WTC11 (cell line): ENCODE results near the gene SH3D19.

Experiments used
- NFATC4 ChIP-seq: fragments of 250-450 bp; sonication (Bioruptor Pico); IDR thresholded peaks from 2 replicates; pipeline ENCODE4 v1.9.0; 2021; ENCODE audit warnings: mild to moderate bottlenecking
- NR2C2 ChIP-seq: sonication (generic); formaldehyde crosslinking; IDR thresholded peaks from 2 replicates; pipeline ENCODE4 v1.8.0; 2022; ENCODE audit warnings: mild to moderate bottlenecking, missing genetic modification reagents
- NR3C1 ChIP-seq: sonication (generic); formaldehyde crosslinking; conservative IDR thresholded peaks from 2 replicates; pipeline ENCODE4 v1.8.1; 2023; ENCODE audit warnings: low read depth, mild to moderate bottlenecking, missing genetic modification reagents
- RELA ChIP-seq: sonication (generic); formaldehyde crosslinking; IDR thresholded peaks from 2 replicates; pipeline ENCODE4 v1.8.1; 2022; ENCODE audit warnings: missing genetic modification reagents, mild to moderate bottlenecking, borderline replicate concordance
- TEAD1 ChIP-seq: sonication (generic); formaldehyde crosslinking; IDR thresholded peaks from 2 replicates; pipeline ENCODE4 v1.8.0; 2022; ENCODE audit warnings: mild to moderate bottlenecking, missing genetic modification reagents
- TF ChIP-seq, protein P1 (sequence below): sonication (generic); formaldehyde crosslinking; IDR thresholded peaks from 2 replicates; pipeline ENCODE4 v1.8.0; 2022; ENCODE audit warnings: mild to moderate bottlenecking, missing genetic modification reagents
- TF ChIP-seq, protein P2 (sequence below): fragments of 200-600 bp; IDR thresholded peaks from 2 replicates; pipeline ENCODE4 v1.8.0; 2022; ENCODE audit warnings: antibody characterized with exemption
- TF ChIP-seq, protein P3 (sequence below): sonication (generic); formaldehyde crosslinking; IDR thresholded peaks from 2 replicates; pipeline ENCODE4 v1.8.1; 2023; ENCODE audit warnings: mild to moderate bottlenecking, moderate library complexity, missing genetic modification reagents
- TF ChIP-seq, protein P4 (sequence below): sonication (generic); formaldehyde crosslinking; IDR thresholded peaks from 2 replicates; pipeline ENCODE4 v1.8.0; 2023; ENCODE audit warnings: missing genetic modification reagents, mild to moderate bottlenecking, borderline replicate concordance
- TF ChIP-seq, protein P5 (sequence below): sonication (generic); formaldehyde crosslinking; IDR thresholded peaks from 2 replicates; pipeline ENCODE4 v1.8.0; 2023; ENCODE audit warnings: missing genetic modification reagents
- TF ChIP-seq, protein P6 (sequence below): sonication (generic); formaldehyde crosslinking; IDR thresholded peaks from 2 replicates; pipeline ENCODE4 v1.8.1; 2022; ENCODE audit warnings: missing genetic modification reagents, borderline replicate concordance

DNA sequence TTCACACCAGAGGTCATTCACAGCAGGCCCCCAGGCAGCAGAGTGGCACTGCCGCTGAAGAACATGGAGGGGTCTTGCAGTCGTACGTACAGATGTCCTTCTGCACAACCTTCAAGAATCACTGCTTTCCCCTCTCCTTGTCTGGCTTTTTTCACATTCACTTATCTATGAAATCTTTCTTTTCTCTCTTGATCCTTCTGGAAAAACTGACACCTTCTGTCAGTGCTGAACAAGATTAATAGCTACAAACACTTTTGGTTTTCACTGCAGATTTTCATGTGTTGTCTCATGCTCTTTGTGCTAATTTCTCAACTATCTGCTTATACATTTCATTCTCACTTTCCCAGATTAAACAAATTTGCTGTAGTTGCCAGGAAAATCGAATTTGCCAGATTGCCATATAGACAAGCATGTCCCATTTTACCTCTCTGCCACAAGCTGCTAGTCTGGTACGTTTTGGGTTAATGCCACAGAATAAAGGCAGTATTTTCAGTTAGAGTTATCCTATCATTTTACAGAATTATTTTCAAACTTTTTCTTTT lies 142.9 kb downstream of the SH3D19 start:
- TF ChIP-seq RELA (CRISPR knock-in tag) (no peak), NFATC4 (CRISPR knock-in tag) (no peak), NR3C1 (no peak), NR2C2 (CRISPR knock-in tag) (no peak), TEAD1 (no peak)
- TF ChIP-seq, protein P1, sequence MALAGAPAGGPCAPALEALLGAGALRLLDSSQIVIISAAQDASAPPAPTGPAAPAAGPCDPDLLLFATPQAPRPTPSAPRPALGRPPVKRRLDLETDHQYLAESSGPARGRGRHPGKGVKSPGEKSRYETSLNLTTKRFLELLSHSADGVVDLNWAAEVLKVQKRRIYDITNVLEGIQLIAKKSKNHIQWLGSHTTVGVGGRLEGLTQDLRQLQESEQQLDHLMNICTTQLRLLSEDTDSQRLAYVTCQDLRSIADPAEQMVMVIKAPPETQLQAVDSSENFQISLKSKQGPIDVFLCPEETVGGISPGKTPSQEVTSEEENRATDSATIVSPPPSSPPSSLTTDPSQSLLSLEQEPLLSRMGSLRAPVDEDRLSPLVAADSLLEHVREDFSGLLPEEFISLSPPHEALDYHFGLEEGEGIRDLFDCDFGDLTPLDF (CRISPR knock-in tag) = no peak
- TF ChIP-seq, protein P2, sequence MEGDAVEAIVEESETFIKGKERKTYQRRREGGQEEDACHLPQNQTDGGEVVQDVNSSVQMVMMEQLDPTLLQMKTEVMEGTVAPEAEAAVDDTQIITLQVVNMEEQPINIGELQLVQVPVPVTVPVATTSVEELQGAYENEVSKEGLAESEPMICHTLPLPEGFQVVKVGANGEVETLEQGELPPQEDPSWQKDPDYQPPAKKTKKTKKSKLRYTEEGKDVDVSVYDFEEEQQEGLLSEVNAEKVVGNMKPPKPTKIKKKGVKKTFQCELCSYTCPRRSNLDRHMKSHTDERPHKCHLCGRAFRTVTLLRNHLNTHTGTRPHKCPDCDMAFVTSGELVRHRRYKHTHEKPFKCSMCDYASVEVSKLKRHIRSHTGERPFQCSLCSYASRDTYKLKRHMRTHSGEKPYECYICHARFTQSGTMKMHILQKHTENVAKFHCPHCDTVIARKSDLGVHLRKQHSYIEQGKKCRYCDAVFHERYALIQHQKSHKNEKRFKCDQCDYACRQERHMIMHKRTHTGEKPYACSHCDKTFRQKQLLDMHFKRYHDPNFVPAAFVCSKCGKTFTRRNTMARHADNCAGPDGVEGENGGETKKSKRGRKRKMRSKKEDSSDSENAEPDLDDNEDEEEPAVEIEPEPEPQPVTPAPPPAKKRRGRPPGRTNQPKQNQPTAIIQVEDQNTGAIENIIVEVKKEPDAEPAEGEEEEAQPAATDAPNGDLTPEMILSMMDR = no peak
- TF ChIP-seq, protein P3, sequence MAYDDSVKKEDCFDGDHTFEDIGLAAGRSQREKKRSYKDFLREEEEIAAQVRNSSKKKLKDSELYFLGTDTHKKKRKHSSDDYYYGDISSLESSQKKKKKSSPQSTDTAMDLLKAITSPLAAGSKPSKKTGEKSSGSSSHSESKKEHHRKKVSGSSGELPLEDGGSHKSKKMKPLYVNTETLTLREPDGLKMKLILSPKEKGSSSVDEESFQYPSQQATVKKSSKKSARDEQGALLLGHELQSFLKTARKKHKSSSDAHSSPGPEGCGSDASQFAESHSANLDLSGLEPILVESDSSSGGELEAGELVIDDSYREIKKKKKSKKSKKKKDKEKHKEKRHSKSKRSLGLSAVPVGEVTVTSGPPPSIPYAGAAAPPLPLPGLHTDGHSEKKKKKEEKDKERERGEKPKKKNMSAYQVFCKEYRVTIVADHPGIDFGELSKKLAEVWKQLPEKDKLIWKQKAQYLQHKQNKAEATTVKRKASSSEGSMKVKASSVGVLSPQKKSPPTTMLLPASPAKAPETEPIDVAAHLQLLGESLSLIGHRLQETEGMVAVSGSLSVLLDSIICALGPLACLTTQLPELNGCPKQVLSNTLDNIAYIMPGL (CRISPR knock-in tag) = no peak
- TF ChIP-seq, protein P4, sequence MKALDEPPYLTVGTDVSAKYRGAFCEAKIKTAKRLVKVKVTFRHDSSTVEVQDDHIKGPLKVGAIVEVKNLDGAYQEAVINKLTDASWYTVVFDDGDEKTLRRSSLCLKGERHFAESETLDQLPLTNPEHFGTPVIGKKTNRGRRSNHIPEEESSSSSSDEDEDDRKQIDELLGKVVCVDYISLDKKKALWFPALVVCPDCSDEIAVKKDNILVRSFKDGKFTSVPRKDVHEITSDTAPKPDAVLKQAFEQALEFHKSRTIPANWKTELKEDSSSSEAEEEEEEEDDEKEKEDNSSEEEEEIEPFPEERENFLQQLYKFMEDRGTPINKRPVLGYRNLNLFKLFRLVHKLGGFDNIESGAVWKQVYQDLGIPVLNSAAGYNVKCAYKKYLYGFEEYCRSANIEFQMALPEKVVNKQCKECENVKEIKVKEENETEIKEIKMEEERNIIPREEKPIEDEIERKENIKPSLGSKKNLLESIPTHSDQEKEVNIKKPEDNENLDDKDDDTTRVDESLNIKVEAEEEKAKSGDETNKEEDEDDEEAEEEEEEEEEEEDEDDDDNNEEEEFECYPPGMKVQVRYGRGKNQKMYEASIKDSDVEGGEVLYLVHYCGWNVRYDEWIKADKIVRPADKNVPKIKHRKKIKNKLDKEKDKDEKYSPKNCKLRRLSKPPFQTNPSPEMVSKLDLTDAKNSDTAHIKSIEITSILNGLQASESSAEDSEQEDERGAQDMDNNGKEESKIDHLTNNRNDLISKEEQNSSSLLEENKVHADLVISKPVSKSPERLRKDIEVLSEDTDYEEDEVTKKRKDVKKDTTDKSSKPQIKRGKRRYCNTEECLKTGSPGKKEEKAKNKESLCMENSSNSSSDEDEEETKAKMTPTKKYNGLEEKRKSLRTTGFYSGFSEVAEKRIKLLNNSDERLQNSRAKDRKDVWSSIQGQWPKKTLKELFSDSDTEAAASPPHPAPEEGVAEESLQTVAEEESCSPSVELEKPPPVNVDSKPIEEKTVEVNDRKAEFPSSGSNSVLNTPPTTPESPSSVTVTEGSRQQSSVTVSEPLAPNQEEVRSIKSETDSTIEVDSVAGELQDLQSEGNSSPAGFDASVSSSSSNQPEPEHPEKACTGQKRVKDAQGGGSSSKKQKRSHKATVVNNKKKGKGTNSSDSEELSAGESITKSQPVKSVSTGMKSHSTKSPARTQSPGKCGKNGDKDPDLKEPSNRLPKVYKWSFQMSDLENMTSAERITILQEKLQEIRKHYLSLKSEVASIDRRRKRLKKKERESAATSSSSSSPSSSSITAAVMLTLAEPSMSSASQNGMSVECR (CRISPR knock-in tag) = no peak
- TF ChIP-seq, protein P5, sequence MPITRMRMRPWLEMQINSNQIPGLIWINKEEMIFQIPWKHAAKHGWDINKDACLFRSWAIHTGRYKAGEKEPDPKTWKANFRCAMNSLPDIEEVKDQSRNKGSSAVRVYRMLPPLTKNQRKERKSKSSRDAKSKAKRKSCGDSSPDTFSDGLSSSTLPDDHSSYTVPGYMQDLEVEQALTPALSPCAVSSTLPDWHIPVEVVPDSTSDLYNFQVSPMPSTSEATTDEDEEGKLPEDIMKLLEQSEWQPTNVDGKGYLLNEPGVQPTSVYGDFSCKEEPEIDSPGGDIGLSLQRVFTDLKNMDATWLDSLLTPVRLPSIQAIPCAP = no peak
- TF ChIP-seq, protein P6, sequence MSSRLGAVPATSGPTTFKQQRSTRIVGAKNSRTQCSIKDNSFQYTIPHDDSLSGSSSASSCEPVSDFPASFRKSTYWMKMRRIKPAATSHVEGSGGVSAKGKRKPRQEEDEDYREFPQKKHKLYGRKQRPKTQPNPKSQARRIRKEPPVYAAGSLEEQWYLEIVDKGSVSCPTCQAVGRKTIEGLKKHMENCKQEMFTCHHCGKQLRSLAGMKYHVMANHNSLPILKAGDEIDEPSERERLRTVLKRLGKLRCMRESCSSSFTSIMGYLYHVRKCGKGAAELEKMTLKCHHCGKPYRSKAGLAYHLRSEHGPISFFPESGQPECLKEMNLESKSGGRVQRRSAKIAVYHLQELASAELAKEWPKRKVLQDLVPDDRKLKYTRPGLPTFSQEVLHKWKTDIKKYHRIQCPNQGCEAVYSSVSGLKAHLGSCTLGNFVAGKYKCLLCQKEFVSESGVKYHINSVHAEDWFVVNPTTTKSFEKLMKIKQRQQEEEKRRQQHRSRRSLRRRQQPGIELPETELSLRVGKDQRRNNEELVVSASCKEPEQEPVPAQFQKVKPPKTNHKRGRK (CRISPR knock-in tag) = no peak
